DOHH2 (cell line): ENCODE measurements around the gene LENG1.
"Not testable (repeated sequence)": the region's sequence is repeated elsewhere in the genome, so short reads cannot be mapped to it uniquely, and the experiment has no call there.

Source experiments
- H3F3A ChIP-seq: fragments of 200-600 bp; sonication (generic), shearing (Covaris generic); 2 replicates; pipeline ENCODE4 v1.6.0; 2016; ENCODE audit warnings: antibody characterized with exemption, mild to moderate bottlenecking; ENCODE audit not compliant: control insufficient read depth, insufficient read depth
- H3K27ac ChIP-seq: fragments of 200-600 bp; sonication (generic); 2 replicates; pipeline ENCODE4 v1.5.1; 2014; ENCODE audit warnings: low read depth, mild to moderate bottlenecking, low read length, moderate library complexity
- H3K27me3 ChIP-seq: fragments of 200-600 bp; sonication (generic); 2 replicates; pipeline ENCODE4 v1.6.1; 2014; ENCODE audit warnings: mild to moderate bottlenecking, low read length, mixed read lengths; ENCODE audit not compliant: control insufficient read depth
- H3K36me3 ChIP-seq: fragments of 200-600 bp; sonication (generic); 2 replicates; pipeline ENCODE4 v1.6.1; 2014; ENCODE audit warnings: mild to moderate bottlenecking, low read length, moderate library complexity, mixed read lengths; ENCODE audit not compliant: control insufficient read depth
- H3K4me1 ChIP-seq: fragments of 200-600 bp; sonication (generic); 2 replicates; pipeline ENCODE4 v1.6.1; 2014; ENCODE audit warnings: mild to moderate bottlenecking, low read length, mixed read lengths; ENCODE audit not compliant: control insufficient read depth
- H3K4me2 ChIP-seq: fragments of 200-600 bp; sonication (generic); 2 replicates; pipeline ENCODE4 v1.6.0; 2014; ENCODE audit warnings: mild to moderate bottlenecking, low read length, moderate library complexity
- H3K4me3 ChIP-seq: fragments of 200-600 bp; sonication (generic); 2 replicates; pipeline ENCODE4 v1.5.1; 2014; ENCODE audit warnings: mild to moderate bottlenecking, low read length, mixed read lengths
- H3K79me2 ChIP-seq: fragments of 200-600 bp; sonication (generic); 2 replicates; pipeline ENCODE4 v1.6.1; 2014; ENCODE audit warnings: mild to moderate bottlenecking, low read length, mixed read lengths; ENCODE audit not compliant: control insufficient read depth
- H3K9me2 ChIP-seq: fragments of 200-600 bp; sonication (generic); replicated peaks from 2 replicates; pipeline ENCODE4 v1.6.1; 2014; ENCODE audit warnings: mild to moderate bottlenecking, low read length, mixed read lengths; ENCODE audit not compliant: control insufficient read depth
- H3K9me3 ChIP-seq: fragments of 200-600 bp; sonication (generic); 2 replicates; pipeline ENCODE4 v1.6.1; 2014; ENCODE audit warnings: antibody characterized with exemption, low read length, mixed read lengths; ENCODE audit not compliant: control insufficient read depth, insufficient read depth
- H4K20me1 ChIP-seq: fragments of 200-600 bp; sonication (generic); 2 replicates; pipeline ENCODE4 v1.6.0; 2014; ENCODE audit warnings: low read depth, mild to moderate bottlenecking, antibody characterized with exemption, low read length, moderate library complexity; ENCODE audit not compliant: control insufficient read depth, insufficient read depth
- EZH2phosphoT487 ChIP-seq: fragments of 200-600 bp; sonication (generic); IDR thresholded peaks from 2 replicates; pipeline ENCODE4 v1.6.1; 2017; ENCODE audit warnings: borderline replicate concordance, mild to moderate bottlenecking, antibody characterized with exemption, low read length, moderate library complexity, mixed read lengths
- TF ChIP-seq, protein P1 (sequence below): fragments of 200-600 bp; sonication (generic); IDR thresholded peaks from one replicate; pipeline ENCODE4 v1.5.1; 2014; ENCODE audit warnings: antibody characterized with exemption, mild to moderate bottlenecking, low read depth, low read length; ENCODE audit not compliant: poor library complexity, severe bottlenecking

The LENG1 gene

DNA sequence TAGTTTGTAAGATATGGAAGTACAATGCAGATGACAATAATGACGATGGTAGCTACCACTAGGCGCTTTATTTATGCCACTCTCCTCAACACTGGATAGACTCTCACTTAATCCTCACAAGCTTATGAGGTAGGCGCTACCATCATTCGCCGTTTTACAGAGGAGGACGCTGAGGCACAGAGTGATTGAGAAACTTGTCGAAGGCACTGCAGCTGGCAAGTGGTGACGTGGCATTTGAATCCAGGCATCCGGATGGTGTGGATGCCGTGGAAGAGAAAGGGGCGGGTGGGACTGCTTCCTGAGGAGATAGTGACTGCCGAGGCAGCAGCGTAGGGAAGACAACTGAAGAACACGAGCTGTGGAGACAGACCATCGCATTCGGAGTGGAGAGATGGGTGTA, 39.9 kb upstream of the LENG1 start:
- H3K79me2 ChIP-seq = peaks cover 50% of the 10 kb centered on the region
- H3K4me2 ChIP-seq = peak overlapping the region; percentile 91
- no peaks in the 10 kb centered on the region for H3K9me2 ChIP-seq
- H3K36me3 ChIP-seq = peaks cover 38% of the 10 kb centered on the region
- H3K4me1 ChIP-seq = peaks cover 34% of the 10 kb centered on the region
- H3K27ac ChIP-seq = no peak overlapping the region
- H3F3A ChIP-seq = peaks cover 35% of the 10 kb centered on the region
- H3K9me3 ChIP-seq = no peaks in the 10 kb centered on the region
- peaks cover 29% of the 10 kb centered on the region for H4K20me1 ChIP-seq
- no peak for TF ChIP-seq EZH2phosphoT487
- TF ChIP-seq, protein P1, sequence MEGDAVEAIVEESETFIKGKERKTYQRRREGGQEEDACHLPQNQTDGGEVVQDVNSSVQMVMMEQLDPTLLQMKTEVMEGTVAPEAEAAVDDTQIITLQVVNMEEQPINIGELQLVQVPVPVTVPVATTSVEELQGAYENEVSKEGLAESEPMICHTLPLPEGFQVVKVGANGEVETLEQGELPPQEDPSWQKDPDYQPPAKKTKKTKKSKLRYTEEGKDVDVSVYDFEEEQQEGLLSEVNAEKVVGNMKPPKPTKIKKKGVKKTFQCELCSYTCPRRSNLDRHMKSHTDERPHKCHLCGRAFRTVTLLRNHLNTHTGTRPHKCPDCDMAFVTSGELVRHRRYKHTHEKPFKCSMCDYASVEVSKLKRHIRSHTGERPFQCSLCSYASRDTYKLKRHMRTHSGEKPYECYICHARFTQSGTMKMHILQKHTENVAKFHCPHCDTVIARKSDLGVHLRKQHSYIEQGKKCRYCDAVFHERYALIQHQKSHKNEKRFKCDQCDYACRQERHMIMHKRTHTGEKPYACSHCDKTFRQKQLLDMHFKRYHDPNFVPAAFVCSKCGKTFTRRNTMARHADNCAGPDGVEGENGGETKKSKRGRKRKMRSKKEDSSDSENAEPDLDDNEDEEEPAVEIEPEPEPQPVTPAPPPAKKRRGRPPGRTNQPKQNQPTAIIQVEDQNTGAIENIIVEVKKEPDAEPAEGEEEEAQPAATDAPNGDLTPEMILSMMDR = no peak
- no peaks in the 10 kb centered on the region for H3K27me3 ChIP-seq
- peak overlapping the region; percentile 84 for H3K4me3 ChIP-seq

DNA sequence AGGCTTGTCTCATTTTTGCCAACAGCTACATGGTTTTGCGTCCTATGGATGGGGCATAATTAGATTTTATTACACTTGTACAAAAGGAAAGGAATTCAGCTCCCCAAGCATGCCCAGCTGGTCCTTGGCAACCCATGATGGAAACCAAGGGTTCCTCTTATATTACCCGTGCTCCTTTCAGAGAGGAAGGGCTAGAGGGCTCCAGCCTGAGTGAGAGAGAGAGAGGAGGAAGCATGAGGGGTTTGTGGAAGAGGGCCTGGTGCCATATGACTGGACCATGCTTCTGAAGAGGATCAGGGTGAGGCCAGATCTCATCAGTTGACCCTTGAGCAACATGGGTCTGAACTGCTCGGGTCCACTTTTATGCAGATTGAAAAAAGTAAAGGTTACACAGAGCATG, 37.6 kb upstream of the LENG1 start:
- no peaks in the 10 kb centered on the region for H3K27me3 ChIP-seq
- peaks cover 17% of the 10 kb centered on the region for H3K4me1 ChIP-seq
- peaks cover 15% of the 10 kb centered on the region for H3F3A ChIP-seq
- no peak overlapping the region for H3K4me3 ChIP-seq
- H3K79me2 ChIP-seq = peaks cover 32% of the 10 kb centered on the region
- H4K20me1 ChIP-seq = peaks cover 11% of the 10 kb centered on the region
- no peak overlapping the region for H3K4me2 ChIP-seq
- H3K9me2 ChIP-seq = no peaks in the 10 kb centered on the region
- peaks cover 30% of the 10 kb centered on the region for H3K36me3 ChIP-seq
- no peak overlapping the region for H3K27ac ChIP-seq
- no peaks in the 10 kb centered on the region for H3K9me3 ChIP-seq
- TF ChIP-seq, protein P1 = no peak
- no peak for TF ChIP-seq EZH2phosphoT487

DNA sequence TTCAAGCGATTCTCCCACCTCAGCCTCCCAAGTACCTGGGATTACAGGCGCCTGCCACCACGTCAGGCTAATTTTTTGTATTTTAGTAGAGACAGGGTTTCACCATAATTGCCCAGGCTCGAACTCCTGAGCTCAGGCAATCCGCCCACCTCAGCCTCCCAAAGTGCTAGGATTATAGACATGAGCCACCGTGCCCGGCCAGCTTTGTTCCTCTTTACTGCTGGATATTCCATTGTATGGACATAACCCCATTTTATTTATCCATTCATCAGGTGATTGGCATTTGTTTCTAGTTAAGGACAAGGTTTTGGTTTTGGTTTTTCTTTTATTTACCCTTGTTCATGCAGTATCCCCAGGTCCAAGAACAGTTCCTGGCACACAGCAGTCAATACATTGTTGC, 37.0 kb upstream of the LENG1 start:
- Histone ChIP-seq H3K4me1 (peaks cover 17% of the 10 kb centered on the region), H3K27me3 (no peaks in the 10 kb centered on the region), H3K9me3 (no peaks in the 10 kb centered on the region), H3K9me2 (no peaks in the 10 kb centered on the region), H3K27ac (no peak overlapping the region), H3K4me2 (no peak overlapping the region), H3K4me3 (no peak overlapping the region), H3K36me3 (peaks cover 27% of the 10 kb centered on the region), H3K79me2 (peaks cover 32% of the 10 kb centered on the region), H3F3A (peaks cover 10% of the 10 kb centered on the region), H4K20me1 (peaks cover 5% of the 10 kb centered on the region)
- TF ChIP-seq, protein P1 = no peak
- TF ChIP-seq EZH2phosphoT487 = no peak

DNA sequence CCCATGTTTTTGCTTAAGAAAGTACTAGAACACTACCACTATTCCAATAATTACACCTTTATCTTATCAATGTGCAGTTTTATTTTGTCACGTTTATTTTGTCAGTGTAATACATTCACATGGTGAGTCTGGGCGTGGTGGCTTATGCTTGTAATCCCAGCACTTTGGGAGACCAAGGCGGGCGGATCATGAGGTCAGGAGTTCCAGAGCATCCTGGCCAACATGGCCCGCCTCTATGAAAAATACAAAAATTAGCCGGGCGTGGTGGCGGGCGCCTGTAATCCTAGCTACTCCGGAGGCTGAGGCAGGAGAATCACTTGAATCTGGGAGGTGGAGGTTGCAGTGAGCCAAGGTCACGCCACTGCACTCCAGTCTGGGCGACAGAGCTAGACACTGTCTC, 34.9 kb upstream of the LENG1 start:
- H3K9me3 ChIP-seq, H4K20me1 ChIP-seq, H3K4me3 ChIP-seq, H3K27me3 ChIP-seq, H3K4me2 ChIP-seq, H3F3A ChIP-seq, H3K9me2 ChIP-seq, H3K27ac ChIP-seq: not testable (repeated sequence)
- peaks cover 15% of the 10 kb centered on the region for H3K79me2 ChIP-seq
- peaks cover 21% of the 10 kb centered on the region for H3K36me3 ChIP-seq
- H3K4me1 ChIP-seq = peaks cover 13% of the 10 kb centered on the region
